NB4 (cell line): ENCODE measurements around the gene WDR83.

ENCODE experiments used
- CTCF ChIP-seq: IDR thresholded peaks from one replicate; pipeline ENCODE4 v1.5.1; 2012; ENCODE audit warnings: low read depth, low read length
- MYC ChIP-seq: IDR thresholded peaks from 2 replicates; pipeline ENCODE4 v1.6.1; 2011; ENCODE audit warnings: low read depth, low read length
- POLR2A ChIP-seq: IDR thresholded peaks from 2 replicates; pipeline ENCODE4 v1.6.1; 2011; ENCODE audit warnings: mild to moderate bottlenecking; ENCODE audit not compliant: insufficient read length; ENCODE audit errors: extremely low read depth
- TF ChIP-seq, protein P1 (sequence below): IDR thresholded peaks from 2 replicates; pipeline ENCODE4 v1.6.1; 2011; ENCODE audit warnings: low read depth, low read length

GRCh38 chr19:12694641-12695040, 28.0 kb downstream of the WDR83 start:
- TF ChIP-seq CTCF (no peak), POLR2A (no peak), MYC (no peak)
- TF ChIP-seq, protein P1, sequence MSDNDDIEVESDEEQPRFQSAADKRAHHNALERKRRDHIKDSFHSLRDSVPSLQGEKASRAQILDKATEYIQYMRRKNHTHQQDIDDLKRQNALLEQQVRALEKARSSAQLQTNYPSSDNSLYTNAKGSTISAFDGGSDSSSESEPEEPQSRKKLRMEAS = no peak
